Testis (tissue), 3 donors: ENCODE results near the gene TTLL12. TPM values are rescaled to one million over a fixed set of nuclear protein-coding genes. Genes with fewer than 3 reads are reported as not detected.

Source experiments
- DNase-seq: peaks from one replicate; pipeline ENCODE4 v3.0.0-alpha.2; 2019
- H3K27ac ChIP-seq, 2 donors: fragments of 200-600 bp; sonication (generic); one replicate each; pipeline ENCODE4 v1.5.1; 2019
- H3K27me3 ChIP-seq: fragments of 200-600 bp; sonication (generic); one replicate; pipeline ENCODE4 v1.5.1; 2019
- H3K36me3 ChIP-seq: fragments of 200-600 bp; sonication (generic); one replicate; pipeline ENCODE4 v1.5.1; 2017; ENCODE audit warnings: low read depth; ENCODE audit errors: missing control alignments
- H3K4me1 ChIP-seq: fragments of 200-600 bp; sonication (generic); one replicate; pipeline ENCODE4 v1.5.1; 2019
- H3K4me3 ChIP-seq, 2 donors: fragments of 200-600 bp; sonication (generic); one replicate each; pipeline ENCODE4 v1.5.1; 2017 to 2019
- H3K9me3 ChIP-seq: fragments of 200-600 bp; sonication (generic); one replicate; pipeline ENCODE4 v1.5.1; 2017
- CTCF ChIP-seq, 3 experiments: fragments of 450-650 bp in 2 of 3; fragments of 200-600 bp in 1 of 3; sonication (generic) in 1 of 3; IDR thresholded peaks; one replicate each; pipeline ENCODE4 v1.5.1; 2016 to 2019; ENCODE audit warnings: antibody characterized with exemption in 3 of 3, mild to moderate bottlenecking in 2 of 3, moderate library complexity in 1 of 3
- POLR2A ChIP-seq: fragments of 450-650 bp; IDR thresholded peaks from one replicate; pipeline ENCODE4 v1.6.1; 2017; ENCODE audit warnings: antibody characterized with exemption, mild to moderate bottlenecking, moderate library complexity
- WGBS, 2 donors: methylation state at CpG; one replicate each; pipeline ENCODE4 v1.1.5; 2018; 5-methylcytosine and 5-hydroxymethylcytosine counted together
- intact Hi-C: fragments of 100-400 bp; cut with DNase I; formaldehyde crosslinking; loops from one replicate; pipeline ENCODE4 v1.15.1; 2023; ENCODE audit warnings: low total_unique reads
- polyA plus RNA-seq: library from polyadenylated mRNA; stranded (reverse); fragments of 350-450 nt; fragmentation: Illumina TruSeq; extraction: RNeasy Lipid Tissue Mini Kit (QIAGEN cat#74804); gene quantifications from one replicate; pipeline ENCODE4 v1.2.3, GENCODE V29; 2014; ENCODE audit warnings: low read depth, low replicate concordance; ENCODE audit not compliant: insufficient read depth
- total RNA-seq, 2 donors: library from RNA; depleted of rRNA; stranded (reverse); fragments of >200 nt; gene quantifications; one replicate each; pipeline ENCODE4 v1.2.3, GENCODE V29; 2016

TTLL12 gene
- total and polyA plus RNA-seq, 3 donors from 2014 or later, result 62.0 to 175 (median 111) TPM

- no peak overlapping the region for H3K4me3 ChIP-seq
- WGBS, 2 donors, result 88 to 98% methylated on average over 4 to 13 of the region's 13 CpGs
Observed at GRCh38 chr22:43211941-43212433, 25.1 kb upstream of the TTLL12 start.

GRCh38 chr22:43210631-43211515 is 23.9 kb upstream of the TTLL12 start:
- TF ChIP-seq POLR2A (no peak), CTCF (IDR thresholded peaks at IDR 0.05) (no peak)
- no peaks in the 10 kb centered on the region for H3K36me3 ChIP-seq
- H3K9me3 ChIP-seq, result no peaks in the 10 kb centered on the region
- intact Hi-C loops, result no loop called here
- no peak overlapping the region for H3K4me3 ChIP-seq
- no peaks in the 10 kb centered on the region for H3K27me3 ChIP-seq
- no peak overlapping the region for H3K27ac ChIP-seq
- peaks cover 6% of the 10 kb centered on the region for H3K4me1 ChIP-seq
- no peak for DNase-seq
- 90 to 92% methylated on average over 23 to 33 of the region's 34 CpGs for WGBS, 2 donors

More at GRCh38 chr22:43211941-43212433, 25.1 kb upstream of the TTLL12 start:
- H3K9me3 ChIP-seq, result no peaks in the 10 kb centered on the region
- no peak for TF ChIP-seq POLR2A
- no peak overlapping the region for H3K27ac ChIP-seq
- H3K36me3 ChIP-seq, result no peaks in the 10 kb centered on the region
- peaks cover 6% of the 10 kb centered on the region for H3K4me1 ChIP-seq
- no peak for DNase-seq
- intact Hi-C loops, result no loop called here
- H3K27me3 ChIP-seq, result no peaks in the 10 kb centered on the region

GRCh38 chr22:43209971-43210370 is 23.0 kb upstream of the TTLL12 start:
- no peaks in the 10 kb centered on the region for H3K9me3 ChIP-seq
- no peaks in the 10 kb centered on the region for H3K27me3 ChIP-seq
- H3K4me1 ChIP-seq, result peaks cover 6% of the 10 kb centered on the region
- no peak overlapping the region for H3K27ac ChIP-seq
- no peaks in the 10 kb centered on the region for H3K36me3 ChIP-seq
- no peak overlapping the region for H3K4me3 ChIP-seq
- no peak for DNase-seq
- intact Hi-C loops, result no loop called here
- 86 to 100% methylated on average over 1 to 22 of the region's 22 CpGs for WGBS, 2 donors
- no peak for TF ChIP-seq CTCF (IDR thresholded peaks at IDR 0.05)
- no peak for TF ChIP-seq POLR2A

GRCh38 chr22:43209523-43209890 is 22.6 kb upstream of the TTLL12 start:
- H3K36me3 ChIP-seq, result no peaks in the 10 kb centered on the region
- intact Hi-C loops, result no loop called here
- 93% methylated on average over 15 of the region's 15 CpGs; no CpG with 5 or more reads in 1 of the 2 donors for WGBS, 2 donors

More at GRCh38 chr22:43209523-43209890, 22.6 kb upstream of the TTLL12 start:
- no peaks in the 10 kb centered on the region for H3K27me3 ChIP-seq
- H3K4me3 ChIP-seq, result no peak overlapping the region
- DNase-seq, result no peak
- no peak overlapping the region for H3K27ac ChIP-seq
- peaks cover 6% of the 10 kb centered on the region for H3K4me1 ChIP-seq
- H3K9me3 ChIP-seq, result no peaks in the 10 kb centered on the region
- TF ChIP-seq POLR2A (no peak), CTCF (IDR thresholded peaks at IDR 0.05) (no peak)
